H1 (cell line): ENCODE results near the gene HDAC9. TPM values are rescaled to one million over a fixed set of nuclear protein-coding genes. Genes with fewer than 3 reads are reported as not detected.

Source experiments
- ASH2L ChIP-seq: fragments of 200-600, 300-600 bp; sonication (generic); IDR thresholded peaks from one replicate; pipeline ENCODE4 v1.7.1; 2017; ENCODE audit warnings: low read length
- ATF2 ChIP-seq: IDR thresholded peaks from 2 replicates; pipeline ENCODE4 v1.6.1; 2012; ENCODE audit warnings: low read length, inconsistent platforms
- GABPA ChIP-seq: IDR thresholded peaks from 2 replicates; pipeline ENCODE4 v1.6.1; 2011; ENCODE audit warnings: mild to moderate bottlenecking, low read length, moderate library complexity, borderline replicate concordance; ENCODE audit not compliant: insufficient read depth
- NANOG ChIP-seq: IDR thresholded peaks from 2 replicates; pipeline ENCODE4 v1.6.1; 2011; ENCODE audit warnings: low read length, low read depth, mild to moderate bottlenecking, inconsistent platforms; ENCODE audit not compliant: insufficient read depth, poor library complexity, severe bottlenecking
- SP4 ChIP-seq: IDR thresholded peaks from 2 replicates; pipeline ENCODE4 v1.6.1; 2012; ENCODE audit warnings: low read length, inconsistent platforms
- TAF1 ChIP-seq: IDR thresholded peaks from 2 replicates; pipeline ENCODE4 v1.6.1; 2011; ENCODE audit warnings: mild to moderate bottlenecking, low read depth, low read length
- ZNF274 ChIP-seq: IDR thresholded peaks from 2 replicates; pipeline ENCODE4 v1.7.0; 2012; ENCODE audit warnings: low read length, borderline replicate concordance; ENCODE audit errors: extremely low read depth
- polyA plus RNA-seq, 7 experiments: library from polyadenylated mRNA; depleted of rRNA in 3 of 7; stranded (reverse) in 5 of 7; unstranded in 2 of 7; fragments of >200 nt in 5 of 7; fragments of 200-250 nt in 2 of 7; gene quantifications; 1 replicate in 5 of 7; 2 replicates in 1 of 7; 4 replicates in 1 of 7; pipeline versions ENCODE4 v1.2.1 to v1.2.3, GENCODE V29; 2011 to 2013; ENCODE audit warnings: missing spikeins in 2 of 7, mixed read lengths in 2 of 7
- total RNA-seq: library from RNA; stranded (reverse); fragmentation: NEBNext Ultra II Directional; extraction: Animal tissue kit (Norgen Biotek cat#: 25700); gene quantifications from 2 replicates; pipeline ENCODE4 v1.2.1, GENCODE V29; 2021

The HDAC9 gene
- total and polyA plus RNA-seq, 2 of the 8 experiments (the other 6 are each of a cell fraction or from before 2014, with no cell fraction given) = 9.5 to 13.1 TPM

DNA sequence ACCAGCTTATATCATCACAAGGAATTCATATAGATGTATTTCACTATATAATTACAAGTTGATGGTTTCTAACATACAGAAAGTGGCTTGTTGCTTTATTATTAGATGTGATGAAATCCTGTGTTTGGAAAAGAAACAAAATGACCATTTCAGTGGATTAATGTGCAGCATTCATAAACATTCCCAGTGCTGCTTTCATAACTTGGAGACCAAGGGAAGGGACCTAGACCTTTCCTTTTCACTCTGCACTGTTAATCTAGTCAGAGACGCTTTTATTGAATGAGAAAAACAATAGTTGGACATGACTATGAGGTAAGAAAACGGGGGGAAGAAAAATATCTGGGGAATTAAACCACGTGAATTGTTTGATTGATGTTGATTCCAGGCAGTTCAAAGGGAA, 160.0 kb downstream of the HDAC9 start (continued):
- TF ChIP-seq ZNF274 = no peak
- TF ChIP-seq NANOG = no peak
- TF ChIP-seq ASH2L = no peak
- TF ChIP-seq SP4 = no peak
- TF ChIP-seq ATF2 = no peak
- TF ChIP-seq TAF1 = no peak
- no peak for TF ChIP-seq GABPA
